ENCODE data around the gene TBC1D22B.

DNA sequence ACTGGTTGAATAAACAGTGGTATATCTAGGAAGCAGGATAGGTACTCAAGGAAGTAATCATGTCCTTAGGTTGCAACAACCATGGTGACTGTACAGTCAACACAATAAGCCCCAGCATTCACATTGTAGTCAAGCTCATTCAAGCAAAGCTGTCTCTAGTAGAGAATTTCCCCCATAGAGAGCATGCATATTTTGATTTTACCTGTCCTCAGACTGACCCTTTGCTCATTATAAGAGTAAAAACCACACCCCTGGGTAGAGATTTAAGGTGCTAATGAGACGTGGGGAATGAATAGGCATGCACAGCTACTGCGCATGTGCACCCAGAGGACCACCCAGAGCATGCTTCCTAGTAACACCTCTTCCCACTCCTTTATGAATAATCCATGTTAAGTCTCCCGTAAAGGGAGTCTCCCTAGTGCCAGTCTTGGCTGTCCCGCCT lies 90.1 kb downstream of the TBC1D22B start:
- TF ChIP-seq CTCF (conservative IDR thresholded peaks at IDR 0.05; ENCODE audit: low read depth, low read length) (no peak), EZH2 (IDR thresholded peaks at IDR 0.05; ENCODE audit: borderline replicate concordance, low read depth, low read length, poor library complexity, severe bottlenecking) (no peak)

Measured in A673 (cell line).